NCI-H2107 treated with DMSO at 0.1 percent for 48 hours (cell line): ENCODE measurements around the gene CRHR2.

Source experiments
- DNase-seq: peaks from one replicate; lab custom pipeline; 2025; ENCODE audit not compliant: unreplicated experiment; lab: John Stamatoyannopoulos, UW

CRHR2 gene

GRCh38 chr7:30707391-30708357 is 25.4 kb upstream of the CRHR2 start:
- no peak for DNase-seq

GRCh38 chr7:30706908-30707307 is 24.7 kb upstream of the CRHR2 start:
- no peak for DNase-seq

GRCh38 chr7:30706316-30706715 is 24.1 kb upstream of the CRHR2 start:
- DNase-seq, result no peak

- DNase-seq, result no peak
Measured at GRCh38 chr7:30705596-30705995, 23.3 kb upstream of the CRHR2 start.

GRCh38 chr7:30705008-30705407 is 22.8 kb upstream of the CRHR2 start:
- no peak for DNase-seq

- DNase-seq, result no peak
Measured at GRCh38 chr7:30703756-30704155, 21.5 kb upstream of the CRHR2 start.

GRCh38 chr7:30702200-30702599 is 19.9 kb upstream of the CRHR2 start:
- no peak for DNase-seq

GRCh38 chr7:30700941-30701340 is 18.7 kb upstream of the CRHR2 start:
- DNase-seq, result no peak

GRCh38 chr7:30699706-30700495 is 17.6 kb upstream of the CRHR2 start:
- DNase-seq, result no peak

- no peak for DNase-seq
Measured at GRCh38 chr7:30698481-30698880, 16.2 kb upstream of the CRHR2 start.

GRCh38 chr7:30697719-30698460 is 15.6 kb upstream of the CRHR2 start:
- no peak for DNase-seq

- DNase-seq, result no peak
Measured at GRCh38 chr7:30694774-30695721, 12.8 kb upstream of the CRHR2 start.

GRCh38 chr7:30694218-30694745 is 12.0 kb upstream of the CRHR2 start:
- no peak for DNase-seq

GRCh38 chr7:30692882-30693281 is 10.6 kb upstream of the CRHR2 start:
- no peak for DNase-seq

GRCh38 chr7:30692438-30692837 is 10.2 kb upstream of the CRHR2 start:
- DNase-seq, result no peak

- DNase-seq, result no peak
Measured at GRCh38 chr7:30690011-30690410, 7.8 kb upstream of the CRHR2 start.

- DNase-seq, result no peak
Measured at GRCh38 chr7:30688718-30689221, 6.5 kb upstream of the CRHR2 start.

- DNase-seq, result no peak
Measured at GRCh38 chr7:30687604-30688003, 5.3 kb upstream of the CRHR2 start.

GRCh38 chr7:30684351-30684750 is 2.1 kb upstream of the CRHR2 start:
- no peak for DNase-seq

- DNase-seq, result no peak
Measured at GRCh38 chr7:30683816-30684215, 1.6 kb upstream of the CRHR2 start.
